OCI-LY7 (cell line): ENCODE data around the gene ADAMTSL4. TPM values are rescaled to one million over a fixed set of nuclear protein-coding genes. Genes with fewer than 3 reads are reported as not detected.
A peak's percentile ranks its signal among the peaks of the same experiment; 100 is the strongest.

Source experiments
- BruUV-seq: library from RNA; stranded (reverse); fragments of 400-500 nt; replicated peaks from 2 replicates; lab custom pipeline; 2021; lab: Mats Ljungman, UMichigan
- CTCF ChIA-PET: fragments of 300-600 bp; sonication (Branson Sonifier 250); formaldehyde crosslinking; loops from one replicate; lab custom pipeline; 2022; ENCODE audit warnings: antibody characterized with exemption; ENCODE audit not compliant: unreplicated experiment; lab: Charles Lee
- POLR2A ChIA-PET: fragments of 300-600 bp; sonication (Branson Sonifier 250); formaldehyde crosslinking; loops from one replicate; lab custom pipeline; 2022; ENCODE audit warnings: antibody characterized with exemption; lab: Charles Lee
- DNase-seq: peaks from one replicate; pipeline ENCODE4 v3.0.0-alpha.2; 2015; ENCODE audit warnings: low spot score
- H2AFZ ChIP-seq: fragments of 200-600 bp; sonication (generic), shearing (Covaris generic); 2 replicates; pipeline ENCODE4 v1.6.1; 2014; ENCODE audit warnings: mild to moderate bottlenecking, antibody characterized with exemption, low read length, moderate library complexity
- H3K27ac ChIP-seq: fragments of 200-600 bp; sonication (generic); 2 replicates; pipeline ENCODE4 v1.5.1; 2014; ENCODE audit warnings: mixed run types, low read depth, mild to moderate bottlenecking, moderate library complexity, low read length, inconsistent platforms; ENCODE audit not compliant: poor library complexity, severe bottlenecking
- H3K36me3 ChIP-seq: fragments of 200-600 bp; sonication (generic); 2 replicates; pipeline ENCODE4 v1.6.1; 2014; ENCODE audit warnings: mild to moderate bottlenecking, antibody characterized with exemption, low read length, moderate library complexity, mixed read lengths; ENCODE audit not compliant: insufficient read depth
- H3K4me1 ChIP-seq: fragments of 200-600 bp; sonication (generic); 2 replicates; pipeline ENCODE4 v1.5.1; 2014; ENCODE audit warnings: mild to moderate bottlenecking, low read length; ENCODE audit not compliant: insufficient read depth, poor library complexity, severe bottlenecking
- H3K4me2 ChIP-seq: fragments of 200-600 bp; sonication (generic); 2 replicates; pipeline ENCODE4 v1.6.1; 2014; ENCODE audit warnings: mild to moderate bottlenecking, low read length
- H3K4me3 ChIP-seq: fragments of 200-600 bp; sonication (generic); 2 replicates; pipeline ENCODE4 v1.5.1; 2014; ENCODE audit warnings: mild to moderate bottlenecking, low read depth, low read length; ENCODE audit not compliant: poor library complexity, severe bottlenecking
- H3K79me2 ChIP-seq: fragments of 200-600 bp; sonication (generic); 2 replicates; pipeline ENCODE4 v1.6.1; 2016; ENCODE audit warnings: low read depth, mild to moderate bottlenecking, low read length, moderate library complexity, mixed read lengths; ENCODE audit not compliant: insufficient read depth
- H3K9me2 ChIP-seq: fragments of 200-600 bp; sonication (generic); 2 replicates; pipeline ENCODE4 v1.6.1; 2016; ENCODE audit warnings: mild to moderate bottlenecking, low read length, mixed read lengths; ENCODE audit not compliant: insufficient read depth
- H3K9me3 ChIP-seq: fragments of 200-600 bp; sonication (generic); 2 replicates; pipeline ENCODE4 v1.6.1; 2014; ENCODE audit warnings: mild to moderate bottlenecking, mixed run types, low read length, mixed read lengths
- H4K20me1 ChIP-seq: fragments of 200-600 bp; sonication (generic); 2 replicates; pipeline ENCODE4 v1.6.1; 2014; ENCODE audit warnings: mild to moderate bottlenecking, antibody characterized with exemption, low read length, moderate library complexity, mixed read lengths; ENCODE audit not compliant: insufficient read depth
- CTCF ChIP-seq: fragments of 200-600 bp; sonication (generic); conservative IDR thresholded peaks from 2 replicates; pipeline ENCODE4 v1.5.1; 2014; ENCODE audit warnings: mild to moderate bottlenecking, antibody characterized with exemption, low read length, moderate library complexity, mixed read lengths
- EZH2phosphoT487 ChIP-seq: fragments of 200-600 bp; sonication (generic); IDR thresholded peaks from 2 replicates; pipeline ENCODE4 v1.6.1; 2018; ENCODE audit warnings: low read depth, borderline replicate concordance, mild to moderate bottlenecking, mixed run types, antibody characterized with exemption, low read length, moderate library complexity, mixed read lengths
- intact Hi-C: fragments of 100-400 bp; cut with micrococcal nuclease; formaldehyde crosslinking; loops from one replicate; pipeline ENCODE4 v1.10.0; 2022; ENCODE audit not compliant: unreplicated experiment
- total RNA-seq, 2 experiments: library from RNA; depleted of rRNA in 1 of 2; stranded (reverse); fragments of >200 nt in 1 of 2; shearing (Covaris generic) in 1 of 2; gene quantifications; 2 replicates each; pipeline ENCODE4 v1.2.3, GENCODE V29; 2014 to 2022

Gene ADAMTSL4
- total RNA-seq, 2 experiments from 2014 or later: not detected

- no TSS peak for BruUV-seq
- H3K9me3 ChIP-seq: no peaks in the 10 kb centered on the region
- H4K20me1 ChIP-seq: no peaks in the 10 kb centered on the region
- POLR2A ChIA-PET: no interaction called here
- TF ChIP-seq CTCF (no peak), EZH2phosphoT487 (no peak)
- H2AFZ ChIP-seq: peak overlapping the region; percentile 27; the same call in 1 of the 2 replicates
- H3K4me3 ChIP-seq: no peak overlapping the region
- no peak overlapping the region for H3K27ac ChIP-seq
- H3K36me3 ChIP-seq: no peaks in the 10 kb centered on the region
- H3K4me2 ChIP-seq: no peak overlapping the region
- H3K79me2 ChIP-seq: no peaks in the 10 kb centered on the region
- H3K4me1 ChIP-seq: peaks cover 8% of the 10 kb centered on the region
- intact Hi-C loops: loop anchor here (2.0 to 10.0 kb wide), 2 partner anchors 61 to 271 kb away; partner anchors contain the start of gene CA14
- DNase-seq: no peak
- CTCF ChIA-PET: interaction anchor here (1.0 kb wide), 1 partner anchor 10 kb away, joined by 4 read pairs; the partner anchor contains the start of gene FALEC
- no peaks in the 10 kb centered on the region for H3K9me2 ChIP-seq
These were observed 23.9 kb upstream of the ADAMTSL4 start for GRCh38 chr1:150525348-150525747.

- no peaks in the 10 kb centered on the region for H3K9me2 ChIP-seq
- H3K9me3 ChIP-seq: no peaks in the 10 kb centered on the region
- BruUV-seq: no TSS peak
- H3K4me2 ChIP-seq: no peak overlapping the region
- ChIA-PET CTCF (no interaction called here), POLR2A (interaction anchor here (1.0 to 2.1 kb wide), 2 partner anchors 12 to 64 kb away, joined by 5 to 9 read pairs; partner anchors contain the start of gene FALEC)
- DNase-seq: no peak
- H3K4me1 ChIP-seq: no peaks in the 10 kb centered on the region
- no peak overlapping the region for H2AFZ ChIP-seq
- no peaks in the 10 kb centered on the region for H4K20me1 ChIP-seq
- H3K27ac ChIP-seq: no peak overlapping the region
- H3K36me3 ChIP-seq: no peaks in the 10 kb centered on the region
- intact Hi-C loops: loop anchor here (10.0 kb wide), 1 partner anchor 273 kb away; the partner anchor contains the start of gene CA14
- TF ChIP-seq CTCF (no peak), EZH2phosphoT487 (no peak)
- H3K79me2 ChIP-seq: no peaks in the 10 kb centered on the region
- no peak overlapping the region for H3K4me3 ChIP-seq
These were observed 21.0 kb upstream of the ADAMTSL4 start for GRCh38 chr1:150528196-150528595.

DNA sequence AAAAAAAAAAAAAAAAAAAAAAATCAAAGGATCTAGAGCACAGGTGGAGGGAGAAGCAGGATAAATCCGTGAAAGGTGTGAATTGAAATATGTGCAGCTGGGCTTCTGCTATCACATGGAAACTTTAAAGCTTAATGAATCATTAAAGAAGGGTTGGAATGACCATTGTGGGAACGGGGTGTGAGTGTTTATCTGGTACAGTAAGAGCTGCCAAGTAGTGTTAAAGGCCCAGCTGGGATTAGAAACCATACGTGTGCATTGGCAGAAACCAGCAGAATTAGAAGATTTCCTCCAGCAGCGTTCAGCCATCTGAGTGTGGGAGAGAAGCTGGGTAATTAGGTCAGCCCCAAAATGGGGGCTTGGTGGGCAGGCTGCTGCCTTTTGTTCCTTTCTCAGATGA lies 20.2 kb upstream of the ADAMTSL4 start:
- H3K4me1 ChIP-seq: no peaks in the 10 kb centered on the region
- no peaks in the 10 kb centered on the region for H3K9me2 ChIP-seq
- TF ChIP-seq EZH2phosphoT487 (no peak), CTCF (no peak)
- POLR2A ChIA-PET: interaction anchor here (1.0 to 2.1 kb wide), 2 partner anchors 13 to 65 kb away, joined by 5 to 9 read pairs; partner anchors contain the start of gene FALEC
- no peaks in the 10 kb centered on the region for H3K9me3 ChIP-seq
- H3K27ac ChIP-seq: no peak overlapping the region
- no peaks in the 10 kb centered on the region for H3K36me3 ChIP-seq
- H3K4me3 ChIP-seq: no peak overlapping the region
- no TSS peak for BruUV-seq
- no peaks in the 10 kb centered on the region for H3K79me2 ChIP-seq
- no peaks in the 10 kb centered on the region for H4K20me1 ChIP-seq
- H3K4me2 ChIP-seq: no peak overlapping the region
- intact Hi-C loops: loop anchor here (10.0 kb wide), 1 partner anchor 274 kb away; the partner anchor contains the start of gene CA14
- no peak for DNase-seq
- CTCF ChIA-PET: no interaction called here
- no peak overlapping the region for H2AFZ ChIP-seq
